ENCODE data around the gene ESYT1.

DNA sequence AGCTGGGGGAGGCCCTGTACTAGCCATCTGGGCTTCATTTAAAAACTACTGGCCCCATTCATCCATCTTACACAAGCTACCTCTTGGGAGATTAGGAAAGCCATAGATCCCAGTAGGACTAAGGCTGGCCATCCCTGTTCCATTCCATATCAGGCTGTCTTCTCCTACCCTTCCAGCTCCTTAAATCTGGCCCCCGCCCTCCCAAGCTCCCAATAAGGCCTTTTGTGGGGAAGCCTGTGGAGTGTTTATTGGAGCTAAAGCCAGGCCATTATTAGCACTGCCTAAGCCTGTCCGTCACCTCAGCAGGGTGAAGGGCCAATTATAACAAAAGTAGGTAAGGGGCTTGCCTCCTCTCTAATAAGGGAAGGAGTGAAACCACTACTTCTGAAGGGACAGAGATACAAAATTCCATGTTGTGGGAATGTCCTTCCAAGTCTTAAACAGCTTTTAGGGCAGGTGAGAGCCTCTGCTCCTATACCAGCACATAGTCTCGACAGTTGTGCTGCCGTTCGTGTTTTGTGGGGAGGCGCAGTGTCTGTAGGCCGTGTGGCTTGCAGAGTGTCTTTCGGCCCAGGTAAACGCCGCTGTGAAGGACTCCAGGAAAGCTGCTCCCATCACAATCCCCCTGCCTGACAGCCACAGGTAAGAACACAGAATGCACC lies 33.8 kb downstream of the ESYT1 start:
- no peak for TF ChIP-seq GLIS2 (tag by site-specific recombination; IDR thresholded peaks at IDR 0.05)
- TF ChIP-seq, protein P1, sequence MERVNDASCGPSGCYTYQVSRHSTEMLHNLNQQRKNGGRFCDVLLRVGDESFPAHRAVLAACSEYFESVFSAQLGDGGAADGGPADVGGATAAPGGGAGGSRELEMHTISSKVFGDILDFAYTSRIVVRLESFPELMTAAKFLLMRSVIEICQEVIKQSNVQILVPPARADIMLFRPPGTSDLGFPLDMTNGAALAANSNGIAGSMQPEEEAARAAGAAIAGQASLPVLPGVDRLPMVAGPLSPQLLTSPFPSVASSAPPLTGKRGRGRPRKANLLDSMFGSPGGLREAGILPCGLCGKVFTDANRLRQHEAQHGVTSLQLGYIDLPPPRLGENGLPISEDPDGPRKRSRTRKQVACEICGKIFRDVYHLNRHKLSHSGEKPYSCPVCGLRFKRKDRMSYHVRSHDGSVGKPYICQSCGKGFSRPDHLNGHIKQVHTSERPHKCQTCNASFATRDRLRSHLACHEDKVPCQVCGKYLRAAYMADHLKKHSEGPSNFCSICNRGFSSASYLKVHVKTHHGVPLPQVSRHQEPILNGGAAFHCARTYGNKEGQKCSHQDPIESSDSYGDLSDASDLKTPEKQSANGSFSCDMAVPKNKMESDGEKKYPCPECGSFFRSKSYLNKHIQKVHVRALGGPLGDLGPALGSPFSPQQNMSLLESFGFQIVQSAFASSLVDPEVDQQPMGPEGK (tag by site-specific recombination; IDR thresholded peaks at IDR 0.05) = no peak
- TF ChIP-seq, protein P2, sequence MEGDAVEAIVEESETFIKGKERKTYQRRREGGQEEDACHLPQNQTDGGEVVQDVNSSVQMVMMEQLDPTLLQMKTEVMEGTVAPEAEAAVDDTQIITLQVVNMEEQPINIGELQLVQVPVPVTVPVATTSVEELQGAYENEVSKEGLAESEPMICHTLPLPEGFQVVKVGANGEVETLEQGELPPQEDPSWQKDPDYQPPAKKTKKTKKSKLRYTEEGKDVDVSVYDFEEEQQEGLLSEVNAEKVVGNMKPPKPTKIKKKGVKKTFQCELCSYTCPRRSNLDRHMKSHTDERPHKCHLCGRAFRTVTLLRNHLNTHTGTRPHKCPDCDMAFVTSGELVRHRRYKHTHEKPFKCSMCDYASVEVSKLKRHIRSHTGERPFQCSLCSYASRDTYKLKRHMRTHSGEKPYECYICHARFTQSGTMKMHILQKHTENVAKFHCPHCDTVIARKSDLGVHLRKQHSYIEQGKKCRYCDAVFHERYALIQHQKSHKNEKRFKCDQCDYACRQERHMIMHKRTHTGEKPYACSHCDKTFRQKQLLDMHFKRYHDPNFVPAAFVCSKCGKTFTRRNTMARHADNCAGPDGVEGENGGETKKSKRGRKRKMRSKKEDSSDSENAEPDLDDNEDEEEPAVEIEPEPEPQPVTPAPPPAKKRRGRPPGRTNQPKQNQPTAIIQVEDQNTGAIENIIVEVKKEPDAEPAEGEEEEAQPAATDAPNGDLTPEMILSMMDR (tag by site-specific recombination; IDR thresholded peaks at IDR 0.05) = no peak
- no peak for TF ChIP-seq ZNF112 (tag by site-specific recombination; IDR thresholded peaks at IDR 0.05)
- TF ChIP-seq ZNF530 (tag by site-specific recombination; IDR thresholded peaks at IDR 0.05; ENCODE audit: low read depth) = no peak
- TF ChIP-seq KLF16 (tag by site-specific recombination; IDR thresholded peaks at IDR 0.05) = no peak
- TF ChIP-seq, protein P3, sequence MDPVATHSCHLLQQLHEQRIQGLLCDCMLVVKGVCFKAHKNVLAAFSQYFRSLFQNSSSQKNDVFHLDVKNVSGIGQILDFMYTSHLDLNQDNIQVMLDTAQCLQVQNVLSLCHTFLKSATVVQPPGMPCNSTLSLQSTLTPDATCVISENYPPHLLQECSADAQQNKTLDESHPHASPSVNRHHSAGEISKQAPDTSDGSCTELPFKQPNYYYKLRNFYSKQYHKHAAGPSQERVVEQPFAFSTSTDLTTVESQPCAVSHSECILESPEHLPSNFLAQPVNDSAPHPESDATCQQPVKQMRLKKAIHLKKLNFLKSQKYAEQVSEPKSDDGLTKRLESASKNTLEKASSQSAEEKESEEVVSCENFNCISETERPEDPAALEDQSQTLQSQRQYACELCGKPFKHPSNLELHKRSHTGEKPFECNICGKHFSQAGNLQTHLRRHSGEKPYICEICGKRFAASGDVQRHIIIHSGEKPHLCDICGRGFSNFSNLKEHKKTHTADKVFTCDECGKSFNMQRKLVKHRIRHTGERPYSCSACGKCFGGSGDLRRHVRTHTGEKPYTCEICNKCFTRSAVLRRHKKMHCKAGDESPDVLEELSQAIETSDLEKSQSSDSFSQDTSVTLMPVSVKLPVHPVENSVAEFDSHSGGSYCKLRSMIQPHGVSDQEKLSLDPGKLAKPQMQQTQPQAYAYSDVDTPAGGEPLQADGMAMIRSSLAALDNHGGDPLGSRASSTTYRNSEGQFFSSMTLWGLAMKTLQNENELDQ (tag by site-specific recombination; IDR thresholded peaks at IDR 0.05; ENCODE audit: low read depth) = no peak
- TF ChIP-seq, protein P4, sequence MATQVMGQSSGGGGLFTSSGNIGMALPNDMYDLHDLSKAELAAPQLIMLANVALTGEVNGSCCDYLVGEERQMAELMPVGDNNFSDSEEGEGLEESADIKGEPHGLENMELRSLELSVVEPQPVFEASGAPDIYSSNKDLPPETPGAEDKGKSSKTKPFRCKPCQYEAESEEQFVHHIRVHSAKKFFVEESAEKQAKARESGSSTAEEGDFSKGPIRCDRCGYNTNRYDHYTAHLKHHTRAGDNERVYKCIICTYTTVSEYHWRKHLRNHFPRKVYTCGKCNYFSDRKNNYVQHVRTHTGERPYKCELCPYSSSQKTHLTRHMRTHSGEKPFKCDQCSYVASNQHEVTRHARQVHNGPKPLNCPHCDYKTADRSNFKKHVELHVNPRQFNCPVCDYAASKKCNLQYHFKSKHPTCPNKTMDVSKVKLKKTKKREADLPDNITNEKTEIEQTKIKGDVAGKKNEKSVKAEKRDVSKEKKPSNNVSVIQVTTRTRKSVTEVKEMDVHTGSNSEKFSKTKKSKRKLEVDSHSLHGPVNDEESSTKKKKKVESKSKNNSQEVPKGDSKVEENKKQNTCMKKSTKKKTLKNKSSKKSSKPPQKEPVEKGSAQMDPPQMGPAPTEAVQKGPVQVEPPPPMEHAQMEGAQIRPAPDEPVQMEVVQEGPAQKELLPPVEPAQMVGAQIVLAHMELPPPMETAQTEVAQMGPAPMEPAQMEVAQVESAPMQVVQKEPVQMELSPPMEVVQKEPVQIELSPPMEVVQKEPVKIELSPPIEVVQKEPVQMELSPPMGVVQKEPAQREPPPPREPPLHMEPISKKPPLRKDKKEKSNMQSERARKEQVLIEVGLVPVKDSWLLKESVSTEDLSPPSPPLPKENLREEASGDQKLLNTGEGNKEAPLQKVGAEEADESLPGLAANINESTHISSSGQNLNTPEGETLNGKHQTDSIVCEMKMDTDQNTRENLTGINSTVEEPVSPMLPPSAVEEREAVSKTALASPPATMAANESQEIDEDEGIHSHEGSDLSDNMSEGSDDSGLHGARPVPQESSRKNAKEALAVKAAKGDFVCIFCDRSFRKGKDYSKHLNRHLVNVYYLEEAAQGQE (tag by site-specific recombination; IDR thresholded peaks at IDR 0.05) = no peak
- TF ChIP-seq ZIC2 (tag by site-specific recombination; IDR thresholded peaks at IDR 0.05) = no peak
- TF ChIP-seq, protein P5, sequence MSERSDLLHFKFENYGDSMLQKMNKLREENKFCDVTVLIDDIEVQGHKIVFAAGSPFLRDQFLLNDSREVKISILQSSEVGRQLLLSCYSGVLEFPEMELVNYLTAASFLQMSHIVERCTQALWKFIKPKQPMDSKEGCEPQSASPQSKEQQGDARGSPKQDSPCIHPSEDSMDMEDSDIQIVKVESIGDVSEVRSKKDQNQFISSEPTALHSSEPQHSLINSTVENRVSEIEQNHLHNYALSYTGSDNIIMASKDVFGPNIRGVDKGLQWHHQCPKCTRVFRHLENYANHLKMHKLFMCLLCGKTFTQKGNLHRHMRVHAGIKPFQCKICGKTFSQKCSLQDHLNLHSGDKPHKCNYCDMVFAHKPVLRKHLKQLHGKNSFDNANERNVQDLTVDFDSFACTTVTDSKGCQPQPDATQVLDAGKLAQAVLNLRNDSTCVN (tag by site-specific recombination; optimal IDR thresholded peaks at IDR 0.05) = no peak
- no peak for TF ChIP-seq MZF1 (tag by site-specific recombination; IDR thresholded peaks at IDR 0.05; ENCODE audit: borderline replicate concordance)
